Astrocyte of the spinal cord (primary cell): ENCODE results near the gene GPR37L1.

Experiments used
- DNase-seq: peaks from one replicate; pipeline ENCODE4 v3.0.0; 2011; ENCODE audit warnings: low read depth, low spot score
- H3K4me3 ChIP-seq: 2 replicates; pipeline ENCODE4 v1.5.1; 2011; ENCODE audit warnings: low read depth, mild to moderate bottlenecking, low read length, moderate library complexity
- CTCF ChIP-seq: IDR thresholded peaks from 2 replicates; pipeline ENCODE4 v1.5.1; 2012; ENCODE audit warnings: low read depth, mild to moderate bottlenecking, low read length, inconsistent platforms
- in situ Hi-C: cut with HindIII; loops from 2 replicates; pipeline ENCODE4 v1.10.0; 2017; ENCODE audit warnings: low sequenced_read_pairs

The GPR37L1 gene

GRCh38 chr1:202167708-202168415 is 45.1 kb downstream of the GPR37L1 start:
- DNase-seq = no peak
- no peak overlapping the region for H3K4me3 ChIP-seq
- in situ Hi-C loops = no loop called here
- no peak for TF ChIP-seq CTCF

GRCh38 chr1:202168861-202169260 is 46.1 kb downstream of the GPR37L1 start:
- no peak overlapping the region for H3K4me3 ChIP-seq
- no peak for TF ChIP-seq CTCF
- no peak for DNase-seq
- in situ Hi-C loops = no loop called here

GRCh38 chr1:202170726-202171125 is 48.0 kb downstream of the GPR37L1 start:
- no peak for TF ChIP-seq CTCF
- H3K4me3 ChIP-seq = no peak overlapping the region
- DNase-seq = no peak
- in situ Hi-C loops = no loop called here

- DNase-seq = no peak
- TF ChIP-seq CTCF = no peak
- in situ Hi-C loops = no loop called here
- H3K4me3 ChIP-seq = no peak overlapping the region
These were observed 48.7 kb downstream of the GPR37L1 start for GRCh38 chr1:202171292-202172014.

- in situ Hi-C loops = no loop called here
- DNase-seq = no peak
- H3K4me3 ChIP-seq = no peak overlapping the region
- no peak for TF ChIP-seq CTCF
These were observed 49.3 kb downstream of the GPR37L1 start for GRCh38 chr1:202172015-202172355.

- no peak for TF ChIP-seq CTCF
- no peak overlapping the region for H3K4me3 ChIP-seq
- in situ Hi-C loops = no loop called here
- DNase-seq = no peak
These were observed 51.3 kb downstream of the GPR37L1 start for GRCh38 chr1:202173993-202174392.
